NB4 (cell line): ENCODE measurements around the gene PRSS48.

ENCODE experiments used
- DNase-seq: peaks from one replicate; pipeline ENCODE4 v3.0.0; 2010; ENCODE audit warnings: low read depth
- H3K4me3 ChIP-seq: one replicate; pipeline ENCODE4 v1.5.1; 2011; ENCODE audit warnings: mild to moderate bottlenecking, low read depth, low read length, moderate library complexity
- CTCF ChIP-seq: IDR thresholded peaks from one replicate; pipeline ENCODE4 v1.5.1; 2012; ENCODE audit warnings: low read depth, low read length
- MAX ChIP-seq: IDR thresholded peaks from 2 replicates; pipeline ENCODE4 v1.6.1; 2011; ENCODE audit warnings: low read depth, low read length
- MYC ChIP-seq: IDR thresholded peaks from 2 replicates; pipeline ENCODE4 v1.6.1; 2011; ENCODE audit warnings: low read depth, low read length
- POLR2A ChIP-seq: IDR thresholded peaks from 2 replicates; pipeline ENCODE4 v1.6.1; 2011; ENCODE audit warnings: mild to moderate bottlenecking; ENCODE audit not compliant: insufficient read length; ENCODE audit errors: extremely low read depth

The PRSS48 gene

GRCh38 chr4:151331276-151332042, 54.5 kb downstream of the PRSS48 start:
- TF ChIP-seq MYC (no peak), MAX (no peak), CTCF (no peak), POLR2A (no peak)
- no peak for DNase-seq
- no peak overlapping the region for H3K4me3 ChIP-seq

GRCh38 chr4:151339467-151339866, 62.5 kb downstream of the PRSS48 start:
- H3K4me3 ChIP-seq = no peak overlapping the region
- TF ChIP-seq POLR2A = no peak
- TF ChIP-seq MYC = no peak
- no peak for TF ChIP-seq MAX
- TF ChIP-seq CTCF = no peak
- DNase-seq = no peak

GRCh38 chr4:151340751-151341385, 63.9 kb downstream of the PRSS48 start:
- H3K4me3 ChIP-seq = no peak overlapping the region
- no peak for TF ChIP-seq CTCF
- no peak for TF ChIP-seq POLR2A
- TF ChIP-seq MYC = no peak
- TF ChIP-seq MAX = no peak
- DNase-seq = no peak
